HG03442 (cell line): ENCODE measurements around the gene IRGQ.
A peak's percentile ranks its signal among the peaks of the same experiment; 100 is the strongest.
"Not testable (repeated sequence)": the region's sequence is repeated elsewhere in the genome, so short reads cannot be mapped to it uniquely, and the experiment has no call there.

Experiments used
- ATAC-seq: cut with Tn5 transposase; IDR thresholded peaks from one replicate; pipeline ENCODE4 v1.9.1; 2021; ENCODE audit warnings: mild to moderate bottlenecking, moderate library complexity; ENCODE audit not compliant: unreplicated experiment

The IRGQ gene

GRCh38 chr19:43624933-43625332 is 29.0 kb upstream of the IRGQ start:
- ATAC-seq: no peak

- no peak for ATAC-seq
Observed at GRCh38 chr19:43623889-43624670, 28.1 kb upstream of the IRGQ start.

GRCh38 chr19:43622956-43623355 is 27.0 kb upstream of the IRGQ start:
- no peak for ATAC-seq

- ATAC-seq: no peak
Observed at GRCh38 chr19:43622070-43622469, 26.1 kb upstream of the IRGQ start.

- no peak for ATAC-seq
Observed at GRCh38 chr19:43620061-43621001, 24.4 kb upstream of the IRGQ start.

- peak; percentile 81 for ATAC-seq
Observed at GRCh38 chr19:43619262-43620060, 23.5 kb upstream of the IRGQ start, which contains the start of gene ZNF428. Gene ZNF428 (minus strand): TSS chr19:43619629. CDS start chr19:43614304, 5,325 bp downstream.

- peak; percentile 26 for ATAC-seq
Observed at GRCh38 chr19:43618921-43619261, 23.0 kb upstream of the IRGQ start.

- no peak for ATAC-seq
Observed at GRCh38 chr19:43616954-43617353, 21.0 kb upstream of the IRGQ start.

GRCh38 chr19:43616306-43616705 is 20.4 kb upstream of the IRGQ start:
- no peak for ATAC-seq

GRCh38 chr19:43612374-43612773 is 16.4 kb upstream of the IRGQ start:
- ATAC-seq: no peak

- ATAC-seq: no peak
Observed at GRCh38 chr19:43611788-43612187, 15.9 kb upstream of the IRGQ start, which contains the start of gene SRRM5. Gene SRRM5 (plus strand): TSS chr19:43612088. CDS start chr19:43612122, 34 bp downstream.

GRCh38 chr19:43610493-43610892 is 14.6 kb upstream of the IRGQ start:
- no peak for ATAC-seq

- ATAC-seq: no peak
Observed at GRCh38 chr19:43609872-43610271, 13.9 kb upstream of the IRGQ start.

GRCh38 chr19:43607238-43608205 is 11.6 kb upstream of the IRGQ start:
- no peak for ATAC-seq

GRCh38 chr19:43606569-43607229 is 10.8 kb upstream of the IRGQ start:
- no peak for ATAC-seq

GRCh38 chr19:43605875-43606568 is 10.1 kb upstream of the IRGQ start:
- ATAC-seq: no peak

GRCh38 chr19:43600326-43600725 is 4.4 kb upstream of the IRGQ start:
- ATAC-seq: not testable (repeated sequence)

GRCh38 chr19:43599635-43600295 is 3.8 kb upstream of the IRGQ start:
- ATAC-seq: no peak
